A673 (cell line): ENCODE measurements around the gene FZD4.

ENCODE experiments used
- EZH2 ChIP-seq: fragments of 200-600 bp; sonication (generic); IDR thresholded peaks from 2 replicates; pipeline ENCODE4 v1.6.1; 2017; ENCODE audit warnings: borderline replicate concordance, low read depth, mild to moderate bottlenecking, mixed read lengths, antibody characterized with exemption, low read length; ENCODE audit not compliant: poor library complexity, severe bottlenecking
- TF ChIP-seq, protein P1 (sequence below): fragments of 300-800, 200-600 bp; sonication (generic); conservative IDR thresholded peaks from 2 replicates; pipeline ENCODE4 v1.5.1; 2017; ENCODE audit warnings: low read depth, mild to moderate bottlenecking, antibody characterized with exemption, low read length, moderate library complexity, mixed read lengths

DNA sequence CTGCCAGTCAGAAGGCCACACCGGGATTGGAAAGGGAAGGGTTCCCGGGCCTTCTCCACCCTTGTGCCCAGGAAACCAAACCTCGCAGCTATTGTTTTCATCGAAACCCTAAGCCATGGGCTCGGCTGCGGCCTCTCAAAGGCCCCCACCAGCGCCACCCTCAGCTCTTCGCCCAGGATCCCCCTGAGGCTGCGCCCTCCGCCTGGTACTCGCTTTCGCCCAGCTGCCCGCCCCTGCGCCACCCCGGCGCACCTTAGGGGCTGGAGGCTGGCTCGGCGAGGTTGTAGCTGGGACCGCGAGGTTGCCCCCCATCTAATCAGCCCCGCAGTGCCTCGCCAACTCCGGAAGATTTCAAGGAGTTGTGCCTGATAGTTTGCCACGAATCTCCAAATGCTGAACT is 49.0 kb downstream of the FZD4 start:
- TF ChIP-seq, protein P1, sequence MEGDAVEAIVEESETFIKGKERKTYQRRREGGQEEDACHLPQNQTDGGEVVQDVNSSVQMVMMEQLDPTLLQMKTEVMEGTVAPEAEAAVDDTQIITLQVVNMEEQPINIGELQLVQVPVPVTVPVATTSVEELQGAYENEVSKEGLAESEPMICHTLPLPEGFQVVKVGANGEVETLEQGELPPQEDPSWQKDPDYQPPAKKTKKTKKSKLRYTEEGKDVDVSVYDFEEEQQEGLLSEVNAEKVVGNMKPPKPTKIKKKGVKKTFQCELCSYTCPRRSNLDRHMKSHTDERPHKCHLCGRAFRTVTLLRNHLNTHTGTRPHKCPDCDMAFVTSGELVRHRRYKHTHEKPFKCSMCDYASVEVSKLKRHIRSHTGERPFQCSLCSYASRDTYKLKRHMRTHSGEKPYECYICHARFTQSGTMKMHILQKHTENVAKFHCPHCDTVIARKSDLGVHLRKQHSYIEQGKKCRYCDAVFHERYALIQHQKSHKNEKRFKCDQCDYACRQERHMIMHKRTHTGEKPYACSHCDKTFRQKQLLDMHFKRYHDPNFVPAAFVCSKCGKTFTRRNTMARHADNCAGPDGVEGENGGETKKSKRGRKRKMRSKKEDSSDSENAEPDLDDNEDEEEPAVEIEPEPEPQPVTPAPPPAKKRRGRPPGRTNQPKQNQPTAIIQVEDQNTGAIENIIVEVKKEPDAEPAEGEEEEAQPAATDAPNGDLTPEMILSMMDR = no peak
- no peak for TF ChIP-seq EZH2
